ENCODE data around the gene CPD. TPM values are rescaled to one million over a fixed set of nuclear protein-coding genes. Genes with fewer than 3 reads are reported as not detected.
A peak's percentile ranks its signal among the peaks of the same experiment; 100 is the strongest.
"Not testable (repeated sequence)": the region's sequence is repeated elsewhere in the genome, so short reads cannot be mapped to it uniquely, and the experiment has no call there.

Gene CPD
- total and polyA plus RNA-seq, 4 donors, result 19.1 to 139 (median 58.8) TPM

DNA sequence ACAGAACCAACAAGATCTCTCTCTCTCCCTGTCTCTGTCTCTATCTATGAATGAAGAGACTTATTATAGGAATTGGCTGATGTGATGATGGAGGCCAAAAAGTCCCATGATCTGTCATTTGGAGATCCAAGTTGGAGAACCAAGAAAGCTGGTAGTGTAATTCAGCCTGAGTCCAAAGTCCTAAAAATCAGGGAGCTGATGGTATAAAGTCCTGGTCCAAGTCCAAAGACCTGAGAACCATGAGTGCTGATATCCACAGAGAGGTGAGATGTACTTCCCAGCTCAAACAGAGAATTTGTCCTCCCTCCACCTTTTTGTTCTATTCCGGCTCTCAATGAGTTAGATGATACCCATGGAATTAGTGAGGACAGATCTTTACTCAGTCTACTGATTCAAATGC is 29.5 kb upstream of the CPD start:
- H3K27me3 ChIP-seq (ENCODE audit: control insufficient read depth in 4 of 4, insufficient read depth in 4 of 4, low read length in 3 of 4), result no peaks in the 10 kb centered on the region
- peaks cover 7 to 13% (median 9%) of the 10 kb centered on the region in 4 donors for H3K4me1 ChIP-seq (ENCODE audit: control insufficient read depth in 4 of 4, insufficient read depth in 4 of 4, low read length in 3 of 4)
- no peak overlapping the region for H3K4me3 ChIP-seq (ENCODE audit: low read depth in 1 of 3, low read length in 3 of 3)
- no peak overlapping the region for H3K27ac ChIP-seq (ENCODE audit: low read depth in 1 of 2, low read length in 2 of 2)
- H3K36me3 ChIP-seq (ENCODE audit: control insufficient read depth in 4 of 4, insufficient read depth in 3 of 4, low read depth in 1 of 4, low read length in 3 of 4), result no peaks in the 10 kb centered on the region
- whole genome bisulfite sequencing, result 90% methylated on average over 1 of the region's 1 CpG
- no peaks in the 10 kb centered on the region for H3K9me3 ChIP-seq (ENCODE audit: control insufficient read depth in 4 of 4, low read length in 3 of 4)
- H3K9ac ChIP-seq (ENCODE audit: low read depth in 1 of 2, low read length in 2 of 2), result no peak overlapping the region
- TF ChIP-seq FOXA1 (IDR thresholded peaks at IDR 0.05), result no peak
- TF ChIP-seq, protein P1, sequence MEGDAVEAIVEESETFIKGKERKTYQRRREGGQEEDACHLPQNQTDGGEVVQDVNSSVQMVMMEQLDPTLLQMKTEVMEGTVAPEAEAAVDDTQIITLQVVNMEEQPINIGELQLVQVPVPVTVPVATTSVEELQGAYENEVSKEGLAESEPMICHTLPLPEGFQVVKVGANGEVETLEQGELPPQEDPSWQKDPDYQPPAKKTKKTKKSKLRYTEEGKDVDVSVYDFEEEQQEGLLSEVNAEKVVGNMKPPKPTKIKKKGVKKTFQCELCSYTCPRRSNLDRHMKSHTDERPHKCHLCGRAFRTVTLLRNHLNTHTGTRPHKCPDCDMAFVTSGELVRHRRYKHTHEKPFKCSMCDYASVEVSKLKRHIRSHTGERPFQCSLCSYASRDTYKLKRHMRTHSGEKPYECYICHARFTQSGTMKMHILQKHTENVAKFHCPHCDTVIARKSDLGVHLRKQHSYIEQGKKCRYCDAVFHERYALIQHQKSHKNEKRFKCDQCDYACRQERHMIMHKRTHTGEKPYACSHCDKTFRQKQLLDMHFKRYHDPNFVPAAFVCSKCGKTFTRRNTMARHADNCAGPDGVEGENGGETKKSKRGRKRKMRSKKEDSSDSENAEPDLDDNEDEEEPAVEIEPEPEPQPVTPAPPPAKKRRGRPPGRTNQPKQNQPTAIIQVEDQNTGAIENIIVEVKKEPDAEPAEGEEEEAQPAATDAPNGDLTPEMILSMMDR (IDR thresholded peaks at IDR 0.05; ENCODE audit: low read depth, low read length, missing input control), result no peak
- TF ChIP-seq, protein P2, sequence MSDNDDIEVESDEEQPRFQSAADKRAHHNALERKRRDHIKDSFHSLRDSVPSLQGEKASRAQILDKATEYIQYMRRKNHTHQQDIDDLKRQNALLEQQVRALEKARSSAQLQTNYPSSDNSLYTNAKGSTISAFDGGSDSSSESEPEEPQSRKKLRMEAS (IDR thresholded peaks at IDR 0.05), result no peak
- peak; percentile 13 for TF ChIP-seq SP1 (IDR thresholded peaks at IDR 0.05)
- no peak for TF ChIP-seq GABPA (IDR thresholded peaks at IDR 0.05 in 1 of 2, conservative IDR thresholded peaks at IDR 0.05 in 1 of 2)
- TF ChIP-seq HNF4G (IDR thresholded peaks at IDR 0.05), result peak; percentile 81
- no peak for TF ChIP-seq NR2F2 (IDR thresholded peaks at IDR 0.05)
- no peak for TF ChIP-seq YY1 (IDR thresholded peaks at IDR 0.05)
- no peak for TF ChIP-seq RAD21 (IDR thresholded peaks at IDR 0.05)
- no peak for TF ChIP-seq EGR1 (IDR thresholded peaks at IDR 0.05; ENCODE audit: low read depth in 2 of 2)
- TF ChIP-seq, protein P3, sequence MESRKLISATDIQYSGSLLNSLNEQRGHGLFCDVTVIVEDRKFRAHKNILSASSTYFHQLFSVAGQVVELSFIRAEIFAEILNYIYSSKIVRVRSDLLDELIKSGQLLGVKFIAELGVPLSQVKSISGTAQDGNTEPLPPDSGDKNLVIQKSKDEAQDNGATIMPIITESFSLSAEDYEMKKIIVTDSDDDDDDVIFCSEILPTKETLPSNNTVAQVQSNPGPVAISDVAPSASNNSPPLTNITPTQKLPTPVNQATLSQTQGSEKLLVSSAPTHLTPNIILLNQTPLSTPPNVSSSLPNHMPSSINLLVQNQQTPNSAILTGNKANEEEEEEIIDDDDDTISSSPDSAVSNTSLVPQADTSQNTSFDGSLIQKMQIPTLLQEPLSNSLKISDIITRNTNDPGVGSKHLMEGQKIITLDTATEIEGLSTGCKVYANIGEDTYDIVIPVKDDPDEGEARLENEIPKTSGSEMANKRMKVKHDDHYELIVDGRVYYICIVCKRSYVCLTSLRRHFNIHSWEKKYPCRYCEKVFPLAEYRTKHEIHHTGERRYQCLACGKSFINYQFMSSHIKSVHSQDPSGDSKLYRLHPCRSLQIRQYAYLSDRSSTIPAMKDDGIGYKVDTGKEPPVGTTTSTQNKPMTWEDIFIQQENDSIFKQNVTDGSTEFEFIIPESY (IDR thresholded peaks at IDR 0.05), result no peak
- TF ChIP-seq RXRA (IDR thresholded peaks at IDR 0.05), result no peak
- no peak for TF ChIP-seq TAF1 (conservative IDR thresholded peaks at IDR 0.05)
- no peak for TF ChIP-seq JUND (IDR thresholded peaks at IDR 0.05)
- TF ChIP-seq HNF4A (conservative IDR thresholded peaks at IDR 0.05), result peak; percentile 59 to 92
- TF ChIP-seq, protein P4, sequence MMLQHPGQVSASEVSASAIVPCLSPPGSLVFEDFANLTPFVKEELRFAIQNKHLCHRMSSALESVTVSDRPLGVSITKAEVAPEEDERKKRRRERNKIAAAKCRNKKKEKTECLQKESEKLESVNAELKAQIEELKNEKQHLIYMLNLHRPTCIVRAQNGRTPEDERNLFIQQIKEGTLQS (IDR thresholded peaks at IDR 0.05), result no peak
- no peak for TF ChIP-seq FOXA2 (IDR thresholded peaks at IDR 0.05)
- TF ChIP-seq, protein P5, sequence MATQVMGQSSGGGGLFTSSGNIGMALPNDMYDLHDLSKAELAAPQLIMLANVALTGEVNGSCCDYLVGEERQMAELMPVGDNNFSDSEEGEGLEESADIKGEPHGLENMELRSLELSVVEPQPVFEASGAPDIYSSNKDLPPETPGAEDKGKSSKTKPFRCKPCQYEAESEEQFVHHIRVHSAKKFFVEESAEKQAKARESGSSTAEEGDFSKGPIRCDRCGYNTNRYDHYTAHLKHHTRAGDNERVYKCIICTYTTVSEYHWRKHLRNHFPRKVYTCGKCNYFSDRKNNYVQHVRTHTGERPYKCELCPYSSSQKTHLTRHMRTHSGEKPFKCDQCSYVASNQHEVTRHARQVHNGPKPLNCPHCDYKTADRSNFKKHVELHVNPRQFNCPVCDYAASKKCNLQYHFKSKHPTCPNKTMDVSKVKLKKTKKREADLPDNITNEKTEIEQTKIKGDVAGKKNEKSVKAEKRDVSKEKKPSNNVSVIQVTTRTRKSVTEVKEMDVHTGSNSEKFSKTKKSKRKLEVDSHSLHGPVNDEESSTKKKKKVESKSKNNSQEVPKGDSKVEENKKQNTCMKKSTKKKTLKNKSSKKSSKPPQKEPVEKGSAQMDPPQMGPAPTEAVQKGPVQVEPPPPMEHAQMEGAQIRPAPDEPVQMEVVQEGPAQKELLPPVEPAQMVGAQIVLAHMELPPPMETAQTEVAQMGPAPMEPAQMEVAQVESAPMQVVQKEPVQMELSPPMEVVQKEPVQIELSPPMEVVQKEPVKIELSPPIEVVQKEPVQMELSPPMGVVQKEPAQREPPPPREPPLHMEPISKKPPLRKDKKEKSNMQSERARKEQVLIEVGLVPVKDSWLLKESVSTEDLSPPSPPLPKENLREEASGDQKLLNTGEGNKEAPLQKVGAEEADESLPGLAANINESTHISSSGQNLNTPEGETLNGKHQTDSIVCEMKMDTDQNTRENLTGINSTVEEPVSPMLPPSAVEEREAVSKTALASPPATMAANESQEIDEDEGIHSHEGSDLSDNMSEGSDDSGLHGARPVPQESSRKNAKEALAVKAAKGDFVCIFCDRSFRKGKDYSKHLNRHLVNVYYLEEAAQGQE (IDR thresholded peaks at IDR 0.05), result no peak
- no peak for DNase-seq (ENCODE audit: low spot score)

DNA sequence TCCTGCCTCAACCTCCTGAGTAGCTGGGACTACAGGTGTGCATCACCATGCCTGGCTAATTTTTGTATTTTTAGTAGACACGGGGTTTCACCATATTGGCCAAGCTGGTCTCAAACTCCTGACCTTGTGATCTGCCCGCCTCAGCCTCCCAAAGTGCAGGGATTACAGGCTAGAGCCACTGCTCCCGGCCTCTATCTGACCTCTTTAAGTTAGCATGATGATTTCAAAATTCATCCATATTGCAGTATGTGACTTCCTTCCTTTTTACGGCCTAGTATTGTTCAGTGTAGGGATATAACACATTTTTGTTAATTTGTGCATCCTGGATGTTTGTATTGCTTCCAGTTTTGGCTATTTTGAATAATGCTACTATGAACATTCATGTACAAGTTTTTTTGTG is 27.5 kb upstream of the CPD start:
- not testable (repeated sequence) for H3K9me3 ChIP-seq (ENCODE audit: control insufficient read depth in 4 of 4, low read length in 3 of 4); H3K36me3 ChIP-seq (ENCODE audit: control insufficient read depth in 4 of 4, insufficient read depth in 3 of 4, low read depth in 1 of 4, low read length in 3 of 4); DNase-seq (ENCODE audit: low spot score); H3K4me1 ChIP-seq (ENCODE audit: control insufficient read depth in 4 of 4, insufficient read depth in 4 of 4, low read length in 3 of 4); H3K4me3 ChIP-seq (ENCODE audit: low read depth in 1 of 3, low read length in 3 of 3); H3K9ac ChIP-seq (ENCODE audit: low read depth in 1 of 2, low read length in 2 of 2); H3K27me3 ChIP-seq (ENCODE audit: control insufficient read depth in 4 of 4, insufficient read depth in 4 of 4, low read length in 3 of 4)
- WGBS, result 90% methylated on average over 4 of the region's 4 CpGs
- H3K27ac ChIP-seq (ENCODE audit: low read depth in 1 of 2, low read length in 2 of 2), result peak overlapping the region in 1 of 2 donors; percentile 31
